GM10266 (cell line): Measurements from ENCODE around the gene TTLL5.

Experiments
- DNase-seq: peaks from one replicate; pipeline ENCODE4 v3.0.0; 2012; ENCODE audit errors: extremely low spot score
- CTCF ChIP-seq: IDR thresholded peaks from 2 replicates; pipeline ENCODE4 v1.5.1; 2012; ENCODE audit warnings: mild to moderate bottlenecking, low read depth; ENCODE audit not compliant: control insufficient read depth, insufficient read depth; ENCODE audit errors: missing control alignments

The TTLL5 gene

GRCh38 chr14:75711796-75712211 is 50.8 kb downstream of the TTLL5 start:
- DNase-seq: peak; percentile 29
- no peak for TF ChIP-seq CTCF

GRCh38 chr14:75714991-75715390 is 53.9 kb downstream of the TTLL5 start:
- DNase-seq: no peak
- TF ChIP-seq CTCF: no peak

- DNase-seq: no peak
- TF ChIP-seq CTCF: no peak
Observed at GRCh38 chr14:75715926-75716780, 55.1 kb downstream of the TTLL5 start.

GRCh38 chr14:75717729-75718128 is 56.7 kb downstream of the TTLL5 start:
- no peak for DNase-seq
- TF ChIP-seq CTCF: no peak

- TF ChIP-seq CTCF: no peak
- no peak for DNase-seq
Observed at GRCh38 chr14:75718199-75718598, 57.2 kb downstream of the TTLL5 start.

- no peak for DNase-seq
- no peak for TF ChIP-seq CTCF
Observed at GRCh38 chr14:75720116-75720515, 59.1 kb downstream of the TTLL5 start.

- DNase-seq: no peak
Observed at GRCh38 chr14:75720842-75721498, 59.9 kb downstream of the TTLL5 start.

More at GRCh38 chr14:75720842-75721498, 59.9 kb downstream of the TTLL5 start:
- TF ChIP-seq CTCF: no peak
